ENCODE data around the gene AGTRAP. TPM values are rescaled to one million over a fixed set of nuclear protein-coding genes. Genes with fewer than 3 reads are reported as not detected.

AGTRAP gene
- total and polyA plus RNA-seq, 2 experiments from 2014 or later: 58.6 to 94.0 TPM

- Histone ChIP-seq H3K4me3 (no peak overlapping the region), H3K9me3 (ENCODE audit: low read depth) (no peaks in the 10 kb centered on the region), H3K27me3 (peaks cover 22% of the 10 kb centered on the region), H3K4me1 (ENCODE audit: low read depth) (no peaks in the 10 kb centered on the region), H3K27ac (no peak overlapping the region), H3K36me3 (no peaks in the 10 kb centered on the region)
- DNase-seq (ENCODE audit: low read depth in 1 of 2, low spot score in 1 of 2): no peak
- no peak for TF ChIP-seq CTCF (IDR thresholded peaks at IDR 0.05; ENCODE audit: low read depth, low read length)
These were observed 23.9 kb downstream of the AGTRAP start for GRCh38 chr1:11759791-11760190.

GRCh38 chr1:11761285-11761684 is 25.3 kb downstream of the AGTRAP start:
- no peak for TF ChIP-seq CTCF (IDR thresholded peaks at IDR 0.05; ENCODE audit: low read depth, low read length)
- peaks cover 22% of the 10 kb centered on the region for H3K27me3 ChIP-seq
- H3K4me1 ChIP-seq (ENCODE audit: low read depth): no peaks in the 10 kb centered on the region
- H3K27ac ChIP-seq: no peak overlapping the region
- no peaks in the 10 kb centered on the region for H3K9me3 ChIP-seq (ENCODE audit: low read depth)
- no peak for DNase-seq (ENCODE audit: low read depth in 1 of 2, low spot score in 1 of 2)
- H3K36me3 ChIP-seq: no peaks in the 10 kb centered on the region
- H3K4me3 ChIP-seq: no peak overlapping the region

GRCh38 chr1:11761988-11762406 is 26.1 kb downstream of the AGTRAP start, which contains the start of gene C1orf167:
TSS of gene C1orf167 (plus strand) at chr1:11762193. CDS start at chr1:11764401, 2,208 bp downstream.
- no peak for TF ChIP-seq CTCF (IDR thresholded peaks at IDR 0.05; ENCODE audit: low read depth, low read length)
- no peaks in the 10 kb centered on the region for H3K36me3 ChIP-seq
- H3K27ac ChIP-seq: no peak within 1 kb of the TSS
- H3K9me3 ChIP-seq (ENCODE audit: low read depth): no peaks in the 10 kb centered on the region
- no peaks in the 10 kb centered on the region for H3K4me1 ChIP-seq (ENCODE audit: low read depth)
- no peak within 1 kb of the TSS for H3K4me3 ChIP-seq
- DNase-seq (ENCODE audit: low read depth in 1 of 2, low spot score in 1 of 2): peak in 1 of 2 donors; percentile 48
- peaks cover 22% of the 10 kb centered on the region for H3K27me3 ChIP-seq

GRCh38 chr1:11764115-11764514 is 28.2 kb downstream of the AGTRAP start:
- TF ChIP-seq CTCF (IDR thresholded peaks at IDR 0.05; ENCODE audit: low read depth, low read length): no peak

GRCh38 chr1:11764519-11764918 is 28.6 kb downstream of the AGTRAP start:
- H3K27ac ChIP-seq: no peak overlapping the region
- H3K27me3 ChIP-seq: peaks cover 22% of the 10 kb centered on the region
- no peak for TF ChIP-seq CTCF (IDR thresholded peaks at IDR 0.05; ENCODE audit: low read depth, low read length)
- H3K9me3 ChIP-seq (ENCODE audit: low read depth): no peaks in the 10 kb centered on the region
- H3K4me1 ChIP-seq (ENCODE audit: low read depth): no peaks in the 10 kb centered on the region
- no peaks in the 10 kb centered on the region for H3K36me3 ChIP-seq
- DNase-seq (ENCODE audit: low read depth in 1 of 2, low spot score in 1 of 2): no peak
- no peak overlapping the region for H3K4me3 ChIP-seq

More at GRCh38 chr1:11764115-11764514, 28.2 kb downstream of the AGTRAP start:
- DNase-seq (ENCODE audit: low read depth in 1 of 2, low spot score in 1 of 2): no peak
- Histone ChIP-seq H3K4me1 (ENCODE audit: low read depth) (no peaks in the 10 kb centered on the region), H3K9me3 (ENCODE audit: low read depth) (no peaks in the 10 kb centered on the region), H3K27ac (no peak overlapping the region), H3K27me3 (peaks cover 22% of the 10 kb centered on the region), H3K36me3 (no peaks in the 10 kb centered on the region), H3K4me3 (no peak overlapping the region)
